A549 (cell line): ENCODE data around the gene RHOD. TPM values are rescaled to one million over a fixed set of nuclear protein-coding genes. Genes with fewer than 3 reads are reported as not detected.
A peak's percentile ranks its signal among the peaks of the same experiment; 100 is the strongest.

ENCODE experiments used
- ATAC-seq, 2 experiments: fragments of 200-7000 bp in 1 of 2; fragments of >200 bp in 1 of 2; cut with Nextera tagmentation in 1 of 2; cut with Tn5 transposase in 1 of 2; 3 replicates each; pipeline versions ENCODE4 v1.8.0 to v1.9.1; 2018 to 2020; ENCODE audit warnings: mild to moderate bottlenecking in 1 of 2, moderate library complexity in 1 of 2
- CTCF ChIA-PET: fragments of 300-600 bp; sonication (Branson Sonifier 250); formaldehyde crosslinking; extraction: SDS; loops from one replicate; lab custom pipeline; 2021; ENCODE audit warnings: antibody characterized with exemption, inconsistent platforms; lab: Yijun Ruan, JAX
- POLR2A ChIA-PET: fragments of 350-600 bp; formaldehyde crosslinking; extraction: SDS; loops from one replicate; lab custom pipeline; 2021; ENCODE audit warnings: antibody characterized with exemption, inconsistent platforms; lab: Yijun Ruan, JAX
- DNase-seq, 2 experiments: peaks; one replicate each; pipeline versions ENCODE4 v3.0.0 to v3.0.0-alpha.2; 2011 to 2016; ENCODE audit warnings: low read depth in 1 of 2, low spot score in 1 of 2
- FAIRE-seq: peaks from 2 replicates; lab custom pipeline; 2011; peaks lifted over from hg19 to GRCh38; lab: Jason Lieb, UNC
- H3K27ac ChIP-seq, 2 experiments: fragments of >200 bp; sonication (Bioruptor Twin); formaldehyde crosslinking; 3 replicates each; pipeline ENCODE4 v1.5.1; 2016 to 2017
- H3K4me1 ChIP-seq: fragments of >200 bp; sonication (Bioruptor Twin); formaldehyde crosslinking; 3 replicates; pipeline ENCODE4 v1.6.1; 2016
- H3K4me2 ChIP-seq: fragments of >200 bp; sonication (Bioruptor Twin); formaldehyde crosslinking; 3 replicates; pipeline ENCODE4 v1.6.1; 2016
- H3K4me3 ChIP-seq: fragments of >200 bp; sonication (Bioruptor Twin); formaldehyde crosslinking; 3 replicates; pipeline ENCODE4 v1.5.1; 2016
- H3K9me3 ChIP-seq: fragments of >200 bp; sonication (Bioruptor Twin); formaldehyde crosslinking; 3 replicates; pipeline ENCODE4 v1.6.1; 2016
- CHD2 ChIP-seq: fragments of 150-350 bp; IDR thresholded peaks from 2 replicates; pipeline ENCODE4 v1.6.1; 2014; ENCODE audit warnings: low read length; ENCODE audit not compliant: partially characterized antibody
- CHD4 ChIP-seq: fragments of 200-600 bp; sonication (generic); IDR thresholded peaks from 2 replicates; pipeline ENCODE4 v1.6.1; 2016; ENCODE audit warnings: antibody characterized with exemption, mild to moderate bottlenecking, borderline replicate concordance
- EHMT2 ChIP-seq: fragments of 200-600 bp; sonication (generic); IDR thresholded peaks from 2 replicates; pipeline ENCODE4 v1.6.1; 2016; ENCODE audit warnings: antibody characterized with exemption, low read depth, mild to moderate bottlenecking, moderate library complexity
- ELK1 ChIP-seq: fragments of 150-350 bp; IDR thresholded peaks from 2 replicates; pipeline ENCODE4 v1.6.1; 2014; ENCODE audit warnings: low read depth, mild to moderate bottlenecking, low read length
- EP300 ChIP-seq, 2 experiments: fragments of >200 bp; sonication (Bioruptor Twin); formaldehyde crosslinking; IDR thresholded peaks; 2 replicates in 1 of 2; 3 replicates in 1 of 2; pipeline ENCODE4 v1.6.1; 2016 to 2017
- FOSB ChIP-seq: fragments of 250-450 bp; sonication (Bioruptor Pico); IDR thresholded peaks from 2 replicates; pipeline ENCODE4 v1.5.0; 2020; ENCODE audit warnings: mild to moderate bottlenecking, moderate library complexity
- HEYL ChIP-seq: fragments of 250-450 bp; sonication (Bioruptor Pico); IDR thresholded peaks from 2 replicates; pipeline ENCODE4 v1.8.0; 2021; ENCODE audit warnings: mild to moderate bottlenecking, moderate library complexity
- HMGXB4 ChIP-seq: fragments of 250-450 bp; sonication (Bioruptor Pico); IDR thresholded peaks from 2 replicates; pipeline ENCODE4 v1.5.0; 2021; ENCODE audit warnings: mild to moderate bottlenecking, moderate library complexity, borderline replicate concordance
- HOXB13 ChIP-seq: fragments of 250-450 bp; sonication (Bioruptor Pico); IDR thresholded peaks from 2 replicates; pipeline ENCODE4 v1.5.0; 2020; ENCODE audit warnings: low read depth, mild to moderate bottlenecking, moderate library complexity
- JUN ChIP-seq, 2 experiments: fragments of >200 bp; sonication (Bioruptor Twin); formaldehyde crosslinking; IDR thresholded peaks; 2 replicates in 1 of 2; 3 replicates in 1 of 2; pipeline ENCODE4 v1.6.1; 2016 to 2017
- MAX ChIP-seq: IDR thresholded peaks from 2 replicates; pipeline ENCODE4 v1.6.1; 2012
- MAZ ChIP-seq: fragments of 150-350 bp; IDR thresholded peaks from 2 replicates; pipeline ENCODE4 v1.6.1; 2014; ENCODE audit warnings: antibody characterized with exemption, low read depth, low read length, borderline replicate concordance
- NFE2L2 ChIP-seq: fragments of 150-350 bp; conservative IDR thresholded peaks from 2 replicates; pipeline ENCODE4 v1.6.1; 2014; ENCODE audit warnings: low read length
- NPAS2 ChIP-seq: fragments of 250-450 bp; sonication (Bioruptor Pico); IDR thresholded peaks from 2 replicates; pipeline ENCODE4 v1.8.0; 2022; ENCODE audit warnings: mild to moderate bottlenecking, moderate library complexity, borderline replicate concordance
- NR3C1 ChIP-seq: fragments of >200 bp; sonication (Bioruptor Twin); formaldehyde crosslinking; IDR thresholded peaks from 3 replicates; pipeline ENCODE4 v1.6.1; 2017
- PHF8 ChIP-seq: fragments of 200-600 bp; sonication (generic); IDR thresholded peaks from 2 replicates; pipeline ENCODE4 v1.6.1; 2016; ENCODE audit warnings: low read depth, mild to moderate bottlenecking, antibody characterized with exemption, moderate library complexity, borderline replicate concordance
- RFX5 ChIP-seq: fragments of 450-650 bp; IDR thresholded peaks from 2 replicates; pipeline ENCODE4 v1.7.1; 2014; ENCODE audit warnings: antibody characterized with exemption, mild to moderate bottlenecking, moderate library complexity
- SREBF2 ChIP-seq: fragments of 450-650 bp; IDR thresholded peaks from 2 replicates; pipeline ENCODE4 v1.6.1; 2014; ENCODE audit warnings: mild to moderate bottlenecking, moderate library complexity
- TFCP2L1 ChIP-seq: fragments of 250-450 bp; sonication (Bioruptor Pico); IDR thresholded peaks from 2 replicates; pipeline ENCODE4 v1.5.0; 2021; ENCODE audit warnings: mild to moderate bottlenecking
- ZC3H11A ChIP-seq: fragments of 450-650 bp; IDR thresholded peaks from 2 replicates; pipeline ENCODE4 v1.6.1; 2014; ENCODE audit warnings: antibody characterized with exemption, mild to moderate bottlenecking
- ZFP36 ChIP-seq: fragments of 450-650 bp; IDR thresholded peaks from 2 replicates; pipeline ENCODE4 v1.6.1; 2014; ENCODE audit warnings: borderline replicate concordance; ENCODE audit not compliant: partially characterized antibody
- ZNF302 ChIP-seq: fragments of 250-450 bp; sonication (Bioruptor Pico); IDR thresholded peaks from 2 replicates; pipeline ENCODE4 v1.9.0; 2021; ENCODE audit warnings: inconsistent platforms, mild to moderate bottlenecking, moderate library complexity
- ZSCAN20 ChIP-seq: fragments of 250-450 bp; sonication (Bioruptor Pico); IDR thresholded peaks from 2 replicates; pipeline ENCODE4 v1.8.0; 2022; ENCODE audit warnings: mild to moderate bottlenecking, moderate library complexity
- WGBS: methylation state at CpG from one replicate; pipeline ENCODE4 v1.1.6; 2017; ENCODE audit errors: missing lambda C conversion rate; 5-methylcytosine and 5-hydroxymethylcytosine counted together
- polyA plus RNA-seq, 4 experiments: library from polyadenylated mRNA; depleted of rRNA in 3 of 4; stranded (reverse); fragments of >200 nt; fragmentation: RNase III in 1 of 4; extraction: RNeasy Plus Mini Kit Qiagen cat#74134 plus additional on column Dnase treatment in 1 of 4; gene quantifications; 2 replicates in 3 of 4; 3 replicates in 1 of 4; pipeline ENCODE4 v1.2.3, GENCODE V29; 2011 to 2017
- TF ChIP-seq, protein P1 (sequence below): fragments of >200 bp; sonication (Bioruptor Twin); formaldehyde crosslinking; IDR thresholded peaks from 3 replicates; pipeline ENCODE4 v1.5.1; 2016
- TF ChIP-seq, protein P2 (sequence below): fragments of 250-450 bp; sonication (Bioruptor Pico); IDR thresholded peaks from 2 replicates; pipeline ENCODE4 v1.5.0; 2020; ENCODE audit warnings: low read depth, mild to moderate bottlenecking, moderate library complexity
- TF ChIP-seq, protein P3 (sequence below): fragments of >200 bp; sonication (Bioruptor Twin); formaldehyde crosslinking; IDR thresholded peaks from 3 replicates; pipeline ENCODE4 v1.6.1; 2016

RHOD gene
- polyA plus RNA-seq, 2 of the 4 experiments (the other 2 are of a cell fraction): 13.6 to 33.2 TPM

GRCh38 chr11:67083786-67084366 lies 27.2 kb downstream of the RHOD start:
- no peak for TF ChIP-seq PHF8
- no peak for TF ChIP-seq ZC3H11A
- TF ChIP-seq NFE2L2: no peak
- no peak for TF ChIP-seq EHMT2
- no peak for TF ChIP-seq RFX5
- no peak for TF ChIP-seq MAZ
- no peak for TF ChIP-seq HOXB13 (CRISPR knock-in tag)
- TF ChIP-seq MAX: no peak
- TF ChIP-seq ZSCAN20 (CRISPR knock-in tag): no peak
- no peak for TF ChIP-seq JUN (IDR thresholded peaks at IDR 0.05)
- no peak for TF ChIP-seq TFCP2L1 (CRISPR knock-in tag)
- no peak for TF ChIP-seq ZFP36
- TF ChIP-seq ELK1: no peak
- no peak for TF ChIP-seq HEYL (CRISPR knock-in tag)
- TF ChIP-seq CHD4: no peak
- TF ChIP-seq NPAS2 (CRISPR knock-in tag): no peak
- Histone ChIP-seq H3K27ac (no peak overlapping the region), H3K4me2 (no peak overlapping the region), H3K4me1 (peaks cover 17% of the 10 kb centered on the region), H3K4me3 (no peak overlapping the region), H3K9me3 (no peaks in the 10 kb centered on the region)
- POLR2A ChIA-PET: interaction anchor here (0.6 kb wide), 1 partner anchor 45 kb away, joined by 5 read pairs; no protein-coding TSS in a partner anchor
- CTCF ChIA-PET: interaction anchor here (0.6 to 4.9 kb wide), 6 partner anchors 11 to 233 kb away, joined by 3 to 39 read pairs (median 3); no protein-coding TSS in a partner anchor
- no peak for ATAC-seq
- FAIRE-seq: no peak
- no peak for DNase-seq
- 85% methylated on average over 8 of the region's 8 CpGs for WGBS

GRCh38 chr11:67085617-67086016 lies 29.0 kb downstream of the RHOD start:
- ChIA-PET CTCF (interaction anchor here (0.9 to 4.7 kb wide), 4 partner anchors 9 to 143 kb away, joined by 3 to 28 read pairs (median 3); no protein-coding TSS in a partner anchor), POLR2A (no interaction called here)
- DNase-seq (no peak), ATAC-seq (no peak), FAIRE-seq (no peak)
- Histone ChIP-seq H3K9me3 (no peaks in the 10 kb centered on the region), H3K4me3 (no peak overlapping the region), H3K27ac (peak overlapping the region in 1 of 2 experiments; percentile 25; a peak in 1 of 6 replicates), H3K4me1 (peaks cover 10% of the 10 kb centered on the region; the same call in 2 of the 3 replicates), H3K4me2 (no peak overlapping the region)
- TF ChIP-seq, protein P1, sequence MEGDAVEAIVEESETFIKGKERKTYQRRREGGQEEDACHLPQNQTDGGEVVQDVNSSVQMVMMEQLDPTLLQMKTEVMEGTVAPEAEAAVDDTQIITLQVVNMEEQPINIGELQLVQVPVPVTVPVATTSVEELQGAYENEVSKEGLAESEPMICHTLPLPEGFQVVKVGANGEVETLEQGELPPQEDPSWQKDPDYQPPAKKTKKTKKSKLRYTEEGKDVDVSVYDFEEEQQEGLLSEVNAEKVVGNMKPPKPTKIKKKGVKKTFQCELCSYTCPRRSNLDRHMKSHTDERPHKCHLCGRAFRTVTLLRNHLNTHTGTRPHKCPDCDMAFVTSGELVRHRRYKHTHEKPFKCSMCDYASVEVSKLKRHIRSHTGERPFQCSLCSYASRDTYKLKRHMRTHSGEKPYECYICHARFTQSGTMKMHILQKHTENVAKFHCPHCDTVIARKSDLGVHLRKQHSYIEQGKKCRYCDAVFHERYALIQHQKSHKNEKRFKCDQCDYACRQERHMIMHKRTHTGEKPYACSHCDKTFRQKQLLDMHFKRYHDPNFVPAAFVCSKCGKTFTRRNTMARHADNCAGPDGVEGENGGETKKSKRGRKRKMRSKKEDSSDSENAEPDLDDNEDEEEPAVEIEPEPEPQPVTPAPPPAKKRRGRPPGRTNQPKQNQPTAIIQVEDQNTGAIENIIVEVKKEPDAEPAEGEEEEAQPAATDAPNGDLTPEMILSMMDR: no peak
- TF ChIP-seq, protein P2, sequence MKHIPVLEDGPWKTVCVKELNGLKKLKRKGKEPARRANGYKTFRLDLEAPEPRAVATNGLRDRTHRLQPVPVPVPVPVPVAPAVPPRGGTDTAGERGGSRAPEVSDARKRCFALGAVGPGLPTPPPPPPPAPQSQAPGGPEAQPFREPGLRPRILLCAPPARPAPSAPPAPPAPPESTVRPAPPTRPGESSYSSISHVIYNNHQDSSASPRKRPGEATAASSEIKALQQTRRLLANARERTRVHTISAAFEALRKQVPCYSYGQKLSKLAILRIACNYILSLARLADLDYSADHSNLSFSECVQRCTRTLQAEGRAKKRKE (CRISPR knock-in tag): no peak
- 94% methylated on average over 5 of the region's 5 CpGs for WGBS

DNA sequence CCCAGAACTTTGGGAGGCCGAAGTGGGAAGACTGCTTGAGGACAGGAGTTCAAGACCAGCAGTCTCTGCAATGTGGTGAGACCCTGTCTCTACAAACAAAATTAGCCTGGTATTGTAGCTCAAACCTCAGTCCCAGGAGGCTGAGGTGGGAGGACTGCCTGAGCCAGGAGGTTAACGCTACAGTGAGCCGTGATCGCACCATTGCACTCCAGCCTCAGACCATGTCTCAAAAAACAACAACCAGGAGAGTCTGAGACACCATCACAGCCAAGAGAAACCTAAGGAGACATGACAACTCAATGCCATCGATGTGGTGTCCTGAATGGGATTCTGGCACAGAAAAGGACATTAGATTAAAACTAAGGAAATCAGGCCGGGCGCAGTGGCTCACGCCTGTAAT lies 34.1 kb downstream of the RHOD start:
- ChIA-PET CTCF (interaction anchor here (0.7 to 1.2 kb wide), 2 partner anchors 25 to 227 kb away, joined by 3 read pairs; no protein-coding TSS in a partner anchor), POLR2A (no interaction called here)
- TF ChIP-seq ZNF302 (CRISPR knock-in tag) (no peak), CHD2 (no peak), TFCP2L1 (CRISPR knock-in tag) (no peak), HMGXB4 (CRISPR knock-in tag) (no peak), FOSB (CRISPR knock-in tag) (no peak), HOXB13 (CRISPR knock-in tag) (no peak), RFX5 (no peak), EP300 (IDR thresholded peaks at IDR 0.05) (no peak), SREBF2 (no peak), NR3C1 (no peak)
- TF ChIP-seq, protein P3, sequence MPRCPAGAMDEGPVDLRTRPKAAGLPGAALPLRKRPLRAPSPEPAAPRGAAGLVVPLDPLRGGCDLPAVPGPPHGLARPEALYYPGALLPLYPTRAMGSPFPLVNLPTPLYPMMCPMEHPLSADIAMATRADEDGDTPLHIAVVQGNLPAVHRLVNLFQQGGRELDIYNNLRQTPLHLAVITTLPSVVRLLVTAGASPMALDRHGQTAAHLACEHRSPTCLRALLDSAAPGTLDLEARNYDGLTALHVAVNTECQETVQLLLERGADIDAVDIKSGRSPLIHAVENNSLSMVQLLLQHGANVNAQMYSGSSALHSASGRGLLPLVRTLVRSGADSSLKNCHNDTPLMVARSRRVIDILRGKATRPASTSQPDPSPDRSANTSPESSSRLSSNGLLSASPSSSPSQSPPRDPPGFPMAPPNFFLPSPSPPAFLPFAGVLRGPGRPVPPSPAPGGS: no peak
- Histone ChIP-seq H3K4me2 (no peak overlapping the region), H3K27ac (no peak overlapping the region), H3K4me3 (no peak overlapping the region), H3K4me1 (no peaks in the 10 kb centered on the region), H3K9me3 (no peaks in the 10 kb centered on the region)
- no peak for FAIRE-seq
- no peak for DNase-seq
- no peak for ATAC-seq
- 86% methylated on average over 8 of the region's 8 CpGs for WGBS
